ENCODE data around the gene RGS9BP. TPM values are rescaled to one million over a fixed set of nuclear protein-coding genes. Genes with fewer than 3 reads are reported as not detected.
"Not testable (repeated sequence)": the region's sequence is repeated elsewhere in the genome, so short reads cannot be mapped to it uniquely, and the experiment has no call there.

RGS9BP gene
- total and polyA plus RNA-seq, 10 of the 15 experiments (the other 5 are each of a cell fraction or from before 2014, with no cell fraction given) = 0.01 to 0.10 (median 0.05) TPM; not detected in 6

GRCh38 chr19:32711747-32712146, 36.1 kb downstream of the RGS9BP start (continued):
- TF ChIP-seq, protein P1, sequence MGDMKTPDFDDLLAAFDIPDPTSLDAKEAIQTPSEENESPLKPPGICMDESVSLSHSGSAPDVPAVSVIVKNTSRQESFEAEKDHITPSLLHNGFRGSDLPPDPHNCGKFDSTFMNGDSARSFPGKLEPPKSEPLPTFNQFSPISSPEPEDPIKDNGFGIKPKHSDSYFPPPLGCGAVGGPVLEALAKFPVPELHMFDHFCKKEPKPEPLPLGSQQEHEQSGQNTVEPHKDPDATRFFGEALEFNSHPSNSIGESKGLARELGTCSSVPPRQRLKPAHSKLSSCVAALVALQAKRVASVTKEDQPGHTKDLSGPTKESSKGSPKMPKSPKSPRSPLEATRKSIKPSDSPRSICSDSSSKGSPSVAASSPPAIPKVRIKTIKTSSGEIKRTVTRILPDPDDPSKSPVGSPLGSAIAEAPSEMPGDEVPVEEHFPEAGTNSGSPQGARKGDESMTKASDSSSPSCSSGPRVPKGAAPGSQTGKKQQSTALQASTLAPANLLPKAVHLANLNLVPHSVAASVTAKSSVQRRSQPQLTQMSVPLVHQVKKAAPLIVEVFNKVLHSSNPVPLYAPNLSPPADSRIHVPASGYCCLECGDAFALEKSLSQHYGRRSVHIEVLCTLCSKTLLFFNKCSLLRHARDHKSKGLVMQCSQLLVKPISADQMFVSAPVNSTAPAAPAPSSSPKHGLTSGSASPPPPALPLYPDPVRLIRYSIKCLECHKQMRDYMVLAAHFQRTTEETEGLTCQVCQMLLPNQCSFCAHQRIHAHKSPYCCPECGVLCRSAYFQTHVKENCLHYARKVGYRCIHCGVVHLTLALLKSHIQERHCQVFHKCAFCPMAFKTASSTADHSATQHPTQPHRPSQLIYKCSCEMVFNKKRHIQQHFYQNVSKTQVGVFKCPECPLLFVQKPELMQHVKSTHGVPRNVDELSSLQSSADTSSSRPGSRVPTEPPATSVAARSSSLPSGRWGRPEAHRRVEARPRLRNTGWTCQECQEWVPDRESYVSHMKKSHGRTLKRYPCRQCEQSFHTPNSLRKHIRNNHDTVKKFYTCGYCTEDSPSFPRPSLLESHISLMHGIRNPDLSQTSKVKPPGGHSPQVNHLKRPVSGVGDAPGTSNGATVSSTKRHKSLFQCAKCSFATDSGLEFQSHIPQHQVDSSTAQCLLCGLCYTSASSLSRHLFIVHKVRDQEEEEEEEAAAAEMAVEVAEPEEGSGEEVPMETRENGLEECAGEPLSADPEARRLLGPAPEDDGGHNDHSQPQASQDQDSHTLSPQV (IDR thresholded peaks at IDR 0.05) = no peak
- no peak for TF ChIP-seq MLLT1 (IDR thresholded peaks at IDR 0.05)
- TF ChIP-seq JUNB (IDR thresholded peaks at IDR 0.05) = no peak
- TF ChIP-seq EP300 (IDR thresholded peaks at IDR 0.05; ENCODE audit: borderline replicate concordance in 1 of 2, control insufficient read depth in 1 of 2, low read depth in 2 of 2, low read length in 2 of 2) = no peak
- no peak for TF ChIP-seq EGR1 (IDR thresholded peaks at IDR 0.05; ENCODE audit: borderline replicate concordance in 1 of 2, low read depth in 2 of 2, low read length in 2 of 2)
- TF ChIP-seq CEBPB (IDR thresholded peaks at IDR 0.05; ENCODE audit: borderline replicate concordance in 1 of 2, low read depth in 2 of 2, low read length in 2 of 2) = no peak
- TF ChIP-seq SREBF2 (IDR thresholded peaks at IDR 0.05; ENCODE audit: low read length) = no peak
- no peak for TF ChIP-seq SMAD1 (IDR thresholded peaks at IDR 0.05; ENCODE audit: low read depth, partially characterized antibody)
- TF ChIP-seq SUPT20H (IDR thresholded peaks at IDR 0.05; ENCODE audit: borderline replicate concordance, control insufficient read depth, low read depth, low read length) = no peak

GRCh38 chr19:32716203-32716602, 40.6 kb downstream of the RGS9BP start:
- H3K9me3 ChIP-seq (replicated peaks; ENCODE audit: control insufficient read depth, insufficient read depth, low read length); ATAC-seq; FAIRE-seq; H3K36me3 ChIP-seq (ENCODE audit: control insufficient read depth in 2 of 2, insufficient read depth in 2 of 2, low read length in 1 of 2); H3K4me3 ChIP-seq; SMC1A ChIA-PET (ENCODE audit: uncharacterized antibody, unreplicated experiment); H2AFZ ChIP-seq (ENCODE audit: control insufficient read depth, low read depth, low read length); H3K4me2 ChIP-seq (ENCODE audit: control insufficient read depth, insufficient read depth); H3K27ac ChIP-seq (ENCODE audit: control insufficient read depth, insufficient read depth); CTCF ChIA-PET; H3K9ac ChIP-seq (ENCODE audit: control insufficient read depth, insufficient read depth, low read length); H3K27me3 ChIP-seq (replicated peaks in 1 of 2; ENCODE audit: control insufficient read depth in 2 of 2, insufficient read depth in 2 of 2, low read length in 1 of 2); intact Hi-C loops (cut with micrococcal nuclease; ENCODE audit: unreplicated experiment); H3K79me2 ChIP-seq (ENCODE audit: control insufficient read depth, insufficient read depth, low read length); DNase-seq (ENCODE audit: low read depth, low spot score); H3K4me1 ChIP-seq (ENCODE audit: control insufficient read depth, insufficient read depth, low read length); POLR2A ChIA-PET; RAD21 ChIA-PET (ENCODE audit: unreplicated experiment); H4K20me1 ChIP-seq (ENCODE audit: control insufficient read depth, insufficient read depth); BruUV-seq (replicated peaks); in situ Hi-C loops (cut with MboI): not testable (repeated sequence)
- WGBS (ENCODE audit: insufficient coverage, insufficient replicate concordance, low lambda C conversion rate, missing lambda C conversion rate) = 95% methylated on average over 5 of the region's 7 CpGs
